K562 (cell line): Measurements from ENCODE around the gene EDDM13. TPM values are rescaled to one million over a fixed set of nuclear protein-coding genes. Genes with fewer than 3 reads are reported as not detected.
A peak's percentile ranks its signal among the peaks of the same experiment; 100 is the strongest.

ENCODE experiments used
- BDP1 ChIP-seq: IDR thresholded peaks from 3 replicates; pipeline ENCODE4 v1.6.1; 2011; ENCODE audit not compliant: insufficient read length, insufficient read depth
- DACH1 ChIP-seq: fragments of 450-650 bp; IDR thresholded peaks from 2 replicates; pipeline ENCODE4 v1.6.1; 2018; ENCODE audit not compliant: partially characterized antibody
- HNRNPK ChIP-seq: fragments of 200-400 bp; formaldehyde crosslinking; IDR thresholded peaks from one replicate; pipeline ENCODE4 v1.6.1; 2018; ENCODE audit warnings: mild to moderate bottlenecking, low read depth, low read length; ENCODE audit not compliant: poor library complexity, severe bottlenecking
- NFIC ChIP-seq: fragments of 450-650 bp; IDR thresholded peaks from 2 replicates; pipeline ENCODE4 v1.6.1; 2017; ENCODE audit warnings: mild to moderate bottlenecking, inconsistent platforms
- RUNX1 ChIP-seq: sonication (generic); IDR thresholded peaks from 2 replicates; pipeline ENCODE4 v1.6.1; 2016; ENCODE audit warnings: antibody characterized with exemption, low read depth
- SMAD4 ChIP-seq: fragments of 250-450 bp; sonication (Bioruptor Pico); conservative IDR thresholded peaks from 2 replicates; pipeline ENCODE4 v1.8.0; 2021; ENCODE audit warnings: inconsistent platforms, mild to moderate bottlenecking, moderate library complexity
- TBL1XR1 ChIP-seq, 2 experiments: IDR thresholded peaks; 2 replicates each; pipeline ENCODE4 v1.6.1; 2012; ENCODE audit warnings: improper control_type of control experiment in 2 of 2, low read length in 2 of 2, mild to moderate bottlenecking in 1 of 2
- TCF7L2 ChIP-seq: fragments of 150-350 bp; IDR thresholded peaks from 2 replicates; pipeline ENCODE4 v1.6.1; 2016; ENCODE audit warnings: low read depth, mild to moderate bottlenecking, low read length, moderate library complexity
- TFAM ChIP-seq: fragments of 250-450 bp; sonication (Bioruptor Pico); conservative IDR thresholded peaks from 2 replicates; pipeline ENCODE4 v1.5.0; 2021; ENCODE audit warnings: mild to moderate bottlenecking, moderate library complexity
- TOE1 ChIP-seq, 2 experiments: fragments of 450-650 bp in 1 of 2; sonication (generic) in 1 of 2; formaldehyde crosslinking in 1 of 2; IDR thresholded peaks; 2 replicates each; pipeline versions ENCODE4 v1.7.1 to v1.8.0; 2016 to 2022; ENCODE audit warnings: borderline replicate concordance in 2 of 2, mild to moderate bottlenecking in 2 of 2, antibody characterized with exemption in 1 of 2, inconsistent platforms in 1 of 2, low read depth in 1 of 2, missing genetic modification reagents in 1 of 2, moderate library complexity in 1 of 2
- ZBTB7A ChIP-seq: IDR thresholded peaks from 2 replicates; pipeline ENCODE4 v1.6.1; 2011; ENCODE audit warnings: low read depth, mild to moderate bottlenecking, low read length, moderate library complexity, borderline replicate concordance; ENCODE audit not compliant: control insufficient read depth
- ZNF124 ChIP-seq: sonication (generic); formaldehyde crosslinking; IDR thresholded peaks from 2 replicates; pipeline ENCODE4 v1.8.1; 2022; ENCODE audit warnings: missing genetic modification reagents
- ZNF184 ChIP-seq: sonication (generic); formaldehyde crosslinking; IDR thresholded peaks from 2 replicates; pipeline ENCODE4 v1.5.0; 2020; ENCODE audit warnings: missing genetic modification reagents
- ZNF239 ChIP-seq: fragments of 250-450 bp; sonication (Bioruptor Pico); IDR thresholded peaks from 2 replicates; pipeline ENCODE4 v1.4.0; 2020; ENCODE audit warnings: mild to moderate bottlenecking
- ZNF263 ChIP-seq: sonication (generic); formaldehyde crosslinking; IDR thresholded peaks from 2 replicates; pipeline ENCODE4 v1.8.0; 2022; ENCODE audit warnings: mild to moderate bottlenecking, missing genetic modification reagents, borderline replicate concordance
- ZNF644 ChIP-seq: fragments of 200-800 bp; sonication (Bioruptor generic); IDR thresholded peaks from 2 replicates; pipeline ENCODE4 v1.6.1; 2016; ENCODE audit warnings: low read depth, missing genetic modification characterization, missing compliant biosample characterization
- polyA plus RNA-seq, 8 experiments: library from polyadenylated mRNA; depleted of rRNA in 4 of 8; stranded (reverse) in 5 of 8; unstranded in 3 of 8; fragments of >200 nt; fragmentation: Nextera tagmentation in 2 of 8; fragmentation: Illumina TruSeq in 1 of 8; extraction: Ambion mirVana in 2 of 8; extraction: Trizol in 1 of 8; gene quantifications; 2 replicates each; pipeline versions ENCODE4 v1.2.1 to v1.2.3, GENCODE V29; 2011 to 2014; ENCODE audit warnings: inconsistent platforms in 1 of 8, missing spikeins in 1 of 8
- total RNA-seq, 7 experiments: library from RNA; depleted of rRNA in 6 of 7; stranded (reverse); fragments of >200 nt in 6 of 7; fragmentation: Illumina TruSeq in 2 of 7; extraction: Trizol in 2 of 7; gene quantifications; 2 replicates each; pipeline versions ENCODE4 v1.2.1 to v1.2.3, GENCODE V29; 2011 to 2021; ENCODE audit warnings: low replicate concordance in 1 of 7
- TF ChIP-seq, protein P1 (sequence below): fragments of 450-650 bp; IDR thresholded peaks from 2 replicates; pipeline ENCODE4 v1.6.1; 2016; ENCODE audit warnings: mild to moderate bottlenecking
- TF ChIP-seq, protein P2 (sequence below): sonication (generic); formaldehyde crosslinking; IDR thresholded peaks from 2 replicates; pipeline ENCODE4 v1.8.1; 2022; ENCODE audit warnings: missing genetic modification reagents
- TF ChIP-seq, protein P3 (sequence below): fragments of 450-650 bp; IDR thresholded peaks from 2 replicates; pipeline ENCODE4 v1.6.1; 2016; ENCODE audit warnings: low read depth, mild to moderate bottlenecking, moderate library complexity
- TF ChIP-seq, protein P4 (sequence below): fragments of 250-450 bp; sonication (Bioruptor Pico); IDR thresholded peaks from 2 replicates; pipeline ENCODE4 v1.4.0; 2020; ENCODE audit warnings: mild to moderate bottlenecking, moderate library complexity

Gene EDDM13
- total and polyA plus RNA-seq, 9 of the 15 experiments (the other 6 are each of a cell fraction or from before 2014, with no cell fraction given) = 2.0 to 7.7 (median 4.1) TPM

DNA sequence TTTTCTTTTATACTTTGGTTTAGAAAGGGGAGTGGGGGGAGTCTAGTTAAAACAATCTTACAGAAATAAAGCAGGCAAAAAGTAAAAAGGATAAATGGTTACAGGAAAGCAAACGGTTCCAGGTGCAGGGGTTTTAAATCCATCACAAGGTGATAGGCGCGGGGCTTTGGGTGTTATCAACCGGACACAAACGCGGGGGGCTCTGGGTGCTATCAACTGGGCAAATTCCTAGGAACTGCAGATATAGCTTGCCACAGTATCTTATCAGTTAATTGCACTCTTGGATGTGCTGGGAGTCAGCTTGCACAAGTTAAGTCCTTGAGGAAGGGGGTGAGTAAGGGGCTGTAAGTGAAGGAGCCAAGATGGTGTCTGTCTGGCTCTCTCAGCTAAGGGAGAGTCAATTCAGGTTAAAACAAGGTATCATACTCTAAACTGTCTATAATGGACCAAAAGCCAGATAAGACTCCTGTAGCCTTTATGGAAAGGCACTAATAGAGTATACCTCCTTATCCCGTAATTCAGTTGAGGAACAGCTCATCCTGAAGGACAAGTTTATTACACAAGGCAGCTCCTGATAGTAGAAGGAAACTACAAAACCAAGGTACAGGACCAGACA is 74.7 kb downstream of the EDDM13 start (continued):
- TF ChIP-seq SMAD4 (CRISPR knock-in tag) = peak; percentile 88
- TF ChIP-seq, protein P1, sequence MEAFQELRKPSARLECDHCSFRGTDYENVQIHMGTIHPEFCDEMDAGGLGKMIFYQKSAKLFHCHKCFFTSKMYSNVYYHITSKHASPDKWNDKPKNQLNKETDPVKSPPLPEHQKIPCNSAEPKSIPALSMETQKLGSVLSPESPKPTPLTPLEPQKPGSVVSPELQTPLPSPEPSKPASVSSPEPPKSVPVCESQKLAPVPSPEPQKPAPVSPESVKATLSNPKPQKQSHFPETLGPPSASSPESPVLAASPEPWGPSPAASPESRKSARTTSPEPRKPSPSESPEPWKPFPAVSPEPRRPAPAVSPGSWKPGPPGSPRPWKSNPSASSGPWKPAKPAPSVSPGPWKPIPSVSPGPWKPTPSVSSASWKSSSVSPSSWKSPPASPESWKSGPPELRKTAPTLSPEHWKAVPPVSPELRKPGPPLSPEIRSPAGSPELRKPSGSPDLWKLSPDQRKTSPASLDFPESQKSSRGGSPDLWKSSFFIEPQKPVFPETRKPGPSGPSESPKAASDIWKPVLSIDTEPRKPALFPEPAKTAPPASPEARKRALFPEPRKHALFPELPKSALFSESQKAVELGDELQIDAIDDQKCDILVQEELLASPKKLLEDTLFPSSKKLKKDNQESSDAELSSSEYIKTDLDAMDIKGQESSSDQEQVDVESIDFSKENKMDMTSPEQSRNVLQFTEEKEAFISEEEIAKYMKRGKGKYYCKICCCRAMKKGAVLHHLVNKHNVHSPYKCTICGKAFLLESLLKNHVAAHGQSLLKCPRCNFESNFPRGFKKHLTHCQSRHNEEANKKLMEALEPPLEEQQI = no peak
- no peak for TF ChIP-seq ZNF184 (CRISPR knock-in tag)
- no peak for TF ChIP-seq BDP1
- TF ChIP-seq, protein P2, sequence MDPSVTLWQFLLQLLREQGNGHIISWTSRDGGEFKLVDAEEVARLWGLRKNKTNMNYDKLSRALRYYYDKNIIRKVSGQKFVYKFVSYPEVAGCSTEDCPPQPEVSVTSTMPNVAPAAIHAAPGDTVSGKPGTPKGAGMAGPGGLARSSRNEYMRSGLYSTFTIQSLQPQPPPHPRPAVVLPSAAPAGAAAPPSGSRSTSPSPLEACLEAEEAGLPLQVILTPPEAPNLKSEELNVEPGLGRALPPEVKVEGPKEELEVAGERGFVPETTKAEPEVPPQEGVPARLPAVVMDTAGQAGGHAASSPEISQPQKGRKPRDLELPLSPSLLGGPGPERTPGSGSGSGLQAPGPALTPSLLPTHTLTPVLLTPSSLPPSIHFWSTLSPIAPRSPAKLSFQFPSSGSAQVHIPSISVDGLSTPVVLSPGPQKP = no peak
- TF ChIP-seq ZNF239 (CRISPR knock-in tag) = peak; percentile 80
- 0 out of 2 replicates have a peak, but pooled peaks have one; percentile 30 for TF ChIP-seq ZNF644 (tag)
- TF ChIP-seq TBL1XR1 (IDR thresholded peaks at IDR 0.05; ENCODE audit: low read length in 2 of 2) = peak in 1 of 2 experiments; percentile 69; a peak in 2 of 4 replicates
- TF ChIP-seq ZBTB7A = peak; percentile 46; the same call in 1 of the 2 replicates
- TF ChIP-seq TFAM (CRISPR knock-in tag) = no peak
- no peak for TF ChIP-seq HNRNPK
- no peak for TF ChIP-seq ZNF124 (CRISPR knock-in tag)
- no peak for TF ChIP-seq RUNX1
- TF ChIP-seq TOE1 (IDR thresholded peaks at IDR 0.05; ENCODE audit: borderline replicate concordance) = no peak
- no peak for TF ChIP-seq TOE1 (CRISPR knock-in tag; IDR thresholded peaks at IDR 0.05; ENCODE audit: borderline replicate concordance, low read depth)
- TF ChIP-seq NFIC = peak; percentile 45; the same call in 1 of the 2 replicates
- TF ChIP-seq ZNF263 (CRISPR knock-in tag) = no peak
- TF ChIP-seq TCF7L2 = no peak
- TF ChIP-seq, protein P3, sequence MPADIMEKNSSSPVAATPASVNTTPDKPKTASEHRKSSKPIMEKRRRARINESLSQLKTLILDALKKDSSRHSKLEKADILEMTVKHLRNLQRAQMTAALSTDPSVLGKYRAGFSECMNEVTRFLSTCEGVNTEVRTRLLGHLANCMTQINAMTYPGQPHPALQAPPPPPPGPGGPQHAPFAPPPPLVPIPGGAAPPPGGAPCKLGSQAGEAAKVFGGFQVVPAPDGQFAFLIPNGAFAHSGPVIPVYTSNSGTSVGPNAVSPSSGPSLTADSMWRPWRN = no peak
- TF ChIP-seq, protein P4, sequence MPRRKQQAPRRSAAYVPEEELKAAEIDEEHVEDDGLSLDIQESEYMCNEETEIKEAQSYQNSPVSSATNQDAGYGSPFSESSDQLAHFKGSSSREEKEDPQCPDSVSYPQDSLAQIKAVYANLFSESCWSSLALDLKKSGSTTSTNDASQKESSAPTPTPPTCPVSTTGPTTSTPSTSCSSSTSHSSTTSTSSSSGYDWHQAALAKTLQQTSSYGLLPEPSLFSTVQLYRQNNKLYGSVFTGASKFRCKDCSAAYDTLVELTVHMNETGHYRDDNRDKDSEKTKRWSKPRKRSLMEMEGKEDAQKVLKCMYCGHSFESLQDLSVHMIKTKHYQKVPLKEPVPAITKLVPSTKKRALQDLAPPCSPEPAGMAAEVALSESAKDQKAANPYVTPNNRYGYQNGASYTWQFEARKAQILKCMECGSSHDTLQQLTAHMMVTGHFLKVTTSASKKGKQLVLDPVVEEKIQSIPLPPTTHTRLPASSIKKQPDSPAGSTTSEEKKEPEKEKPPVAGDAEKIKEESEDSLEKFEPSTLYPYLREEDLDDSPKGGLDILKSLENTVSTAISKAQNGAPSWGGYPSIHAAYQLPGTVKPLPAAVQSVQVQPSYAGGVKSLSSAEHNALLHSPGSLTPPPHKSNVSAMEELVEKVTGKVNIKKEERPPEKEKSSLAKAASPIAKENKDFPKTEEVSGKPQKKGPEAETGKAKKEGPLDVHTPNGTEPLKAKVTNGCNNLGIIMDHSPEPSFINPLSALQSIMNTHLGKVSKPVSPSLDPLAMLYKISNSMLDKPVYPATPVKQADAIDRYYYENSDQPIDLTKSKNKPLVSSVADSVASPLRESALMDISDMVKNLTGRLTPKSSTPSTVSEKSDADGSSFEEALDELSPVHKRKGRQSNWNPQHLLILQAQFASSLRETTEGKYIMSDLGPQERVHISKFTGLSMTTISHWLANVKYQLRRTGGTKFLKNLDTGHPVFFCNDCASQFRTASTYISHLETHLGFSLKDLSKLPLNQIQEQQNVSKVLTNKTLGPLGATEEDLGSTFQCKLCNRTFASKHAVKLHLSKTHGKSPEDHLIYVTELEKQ (CRISPR knock-in tag) = 0 out of 2 replicates have a peak, but pooled peaks have one; percentile 78
- no peak for TF ChIP-seq DACH1
